ENCODE data around the gene FABP2. TPM values are rescaled to one million over a fixed set of nuclear protein-coding genes. Genes with fewer than 3 reads are reported as not detected.
A peak's percentile ranks its signal among the peaks of the same experiment; 100 is the strongest.
"Not testable (repeated sequence)": the region's sequence is repeated elsewhere in the genome, so short reads cannot be mapped to it uniquely, and the experiment has no call there.

The FABP2 gene
- total RNA-seq, 4 donors from 2014 or later, result not detected

GRCh38 chr4:119289313-119289712 lies 32.6 kb downstream of the FABP2 start:
- Histone ChIP-seq H3K9me3 (no peaks in the 10 kb centered on the region), H3K4me1 (peaks cover 13% of the 10 kb centered on the region in 2 donors), H3K4me3 (replicated peaks in 1 of 3) (no peak overlapping the region), H3K27me3 (no peaks in the 10 kb centered on the region), H3K36me3 (peaks cover 4 to 9% of the 10 kb centered on the region in 2 donors), H3K27ac (no peak overlapping the region)
- 96% methylated on average over 5 of the region's 5 CpGs for WGBS, 2 donors
- intact Hi-C loops (cut with DNase I), result loop anchor here (5.0 to 10.0 kb wide), 2 partner anchors 75 to 247 kb away; partner anchors contain the start of gene USP53
- no peak for DNase-seq
- no peak for TF ChIP-seq CTCF (IDR thresholded peaks at IDR 0.05)
- no peak for TF ChIP-seq POLR2A (IDR thresholded peaks at IDR 0.05)

- Histone ChIP-seq H3K4me1 (peaks cover 13% of the 10 kb centered on the region in 2 donors), H3K36me3 (no peaks in the 10 kb centered on the region), H3K27ac (no peak overlapping the region), H3K4me3 (replicated peaks in 1 of 3) (no peak overlapping the region), H3K27me3 (no peaks in the 10 kb centered on the region), H3K9me3 (no peaks in the 10 kb centered on the region)
- TF ChIP-seq CTCF (IDR thresholded peaks at IDR 0.05) (peak in 5 of 6 experiments; percentile 25 to 66 (median 62)), POLR2A (IDR thresholded peaks at IDR 0.05) (no peak)
- intact Hi-C loops (cut with DNase I), result loop anchor here (5.0 to 10.0 kb wide), 2 partner anchors 72 to 244 kb away; partner anchors contain the start of gene USP53
- 61 to 63% methylated on average over 3 of the region's 3 CpGs for WGBS, 2 donors
- DNase-seq, result peak in 1 of 2 donors; percentile 13
Observed at GRCh38 chr4:119286377-119287002, 35.4 kb downstream of the FABP2 start.

- TF ChIP-seq CTCF (IDR thresholded peaks at IDR 0.05) (peak in 1 of 6 experiments; percentile 10), POLR2A (IDR thresholded peaks at IDR 0.05) (no peak)
- DNase-seq, result no peak
- WGBS, 2 donors, result 15 to 23% methylated on average over 4 of the region's 4 CpGs
- H3K4me1 ChIP-seq, result peaks cover 13% of the 10 kb centered on the region in 2 donors
- H3K9me3 ChIP-seq, result no peaks in the 10 kb centered on the region
- peak overlapping the region in 1 of 3 donors; percentile 6 for H3K4me3 ChIP-seq (replicated peaks in 1 of 3)
- no peaks in the 10 kb centered on the region for H3K27me3 ChIP-seq
- intact Hi-C loops (cut with DNase I), result loop anchor here (5.0 to 10.0 kb wide), 2 partner anchors 70 to 243 kb away; partner anchors contain the start of gene USP53
- H3K36me3 ChIP-seq, result no peaks in the 10 kb centered on the region
- H3K27ac ChIP-seq, result peak overlapping the region in 2 of 3 donors; percentile 53 to 65
Observed at GRCh38 chr4:119284876-119285780, 36.8 kb downstream of the FABP2 start.

- H3K27ac ChIP-seq, result no peak overlapping the region
- H3K4me1 ChIP-seq, result peaks cover 13% of the 10 kb centered on the region in 2 donors
- TF ChIP-seq CTCF (IDR thresholded peaks at IDR 0.05) (no peak), POLR2A (IDR thresholded peaks at IDR 0.05) (no peak)
- no peak for DNase-seq
- H3K27me3 ChIP-seq, result no peaks in the 10 kb centered on the region
- no peaks in the 10 kb centered on the region for H3K36me3 ChIP-seq
- intact Hi-C loops (cut with DNase I), result loop anchor here (10.0 kb wide), 1 partner anchor 67 kb away; the partner anchor contains the start of gene USP53
- H3K4me3 ChIP-seq (replicated peaks in 1 of 3), result no peak overlapping the region
- no peaks in the 10 kb centered on the region for H3K9me3 ChIP-seq
- WGBS, 2 donors, result 55 to 62% methylated on average over 2 of the region's 2 CpGs
Observed at GRCh38 chr4:119281393-119281792, 40.5 kb downstream of the FABP2 start.

- not testable (repeated sequence) for DNase-seq; H3K27ac ChIP-seq; H3K4me3 ChIP-seq (replicated peaks in 1 of 3); H3K9me3 ChIP-seq; H3K27me3 ChIP-seq; H3K4me1 ChIP-seq; H3K36me3 ChIP-seq
- intact Hi-C loops (cut with DNase I), result loop anchor here (10.0 kb wide), 1 partner anchor 65 kb away; the partner anchor contains the start of gene USP53
- WGBS, 2 donors, result 98 to 100% methylated on average over 12 of the region's 12 CpGs
Observed at GRCh38 chr4:119279945-119280344, 42.0 kb downstream of the FABP2 start.

GRCh38 chr4:119279541-119279940 lies 42.4 kb downstream of the FABP2 start:
- 85 to 95% methylated on average over 12 to 18 of the region's 19 CpGs for WGBS, 2 donors
- H3K4me1 ChIP-seq; H3K36me3 ChIP-seq; H3K9me3 ChIP-seq; intact Hi-C loops (cut with DNase I); H3K4me3 ChIP-seq (replicated peaks in 1 of 3); H3K27ac ChIP-seq; H3K27me3 ChIP-seq; DNase-seq: not testable (repeated sequence)

Data from thyroid gland (tissue), 4 donors.